HG02678 (cell line): Measurements from ENCODE around the gene CCDC7.
"Not testable (repeated sequence)": the region's sequence is repeated elsewhere in the genome, so short reads cannot be mapped to it uniquely, and the experiment has no call there.

Source experiments
- ATAC-seq: cut with Tn5 transposase; IDR thresholded peaks from one replicate; pipeline ENCODE4 v1.9.1; 2021; ENCODE audit warnings: mild to moderate bottlenecking, moderate library complexity; ENCODE audit not compliant: unreplicated experiment

CCDC7 gene

GRCh38 chr10:32548208-32548607, 102.3 kb downstream of the CCDC7 start:
- ATAC-seq, result no peak

- no peak for ATAC-seq
Observed at GRCh38 chr10:32556783-32557395, 110.9 kb downstream of the CCDC7 start.

GRCh38 chr10:32562695-32563094, 116.8 kb downstream of the CCDC7 start:
- ATAC-seq, result not testable (repeated sequence)

- ATAC-seq, result no peak
Observed at GRCh38 chr10:32577448-32577847, 131.5 kb downstream of the CCDC7 start.

GRCh38 chr10:32582946-32583345, 137.0 kb downstream of the CCDC7 start:
- no peak for ATAC-seq

GRCh38 chr10:32598022-32598421, 152.1 kb downstream of the CCDC7 start:
- not testable (repeated sequence) for ATAC-seq

GRCh38 chr10:32600317-32600716, 154.4 kb downstream of the CCDC7 start:
- ATAC-seq, result no peak

GRCh38 chr10:32601562-32601961, 155.6 kb downstream of the CCDC7 start:
- ATAC-seq, result not testable (repeated sequence)

GRCh38 chr10:32605787-32606186, 159.8 kb downstream of the CCDC7 start:
- no peak for ATAC-seq

GRCh38 chr10:32610543-32610942, 164.6 kb downstream of the CCDC7 start:
- not testable (repeated sequence) for ATAC-seq

- ATAC-seq, result no peak
Observed at GRCh38 chr10:32616438-32616837, 170.5 kb downstream of the CCDC7 start.

GRCh38 chr10:32618482-32618881, 172.5 kb downstream of the CCDC7 start:
- no peak for ATAC-seq

- ATAC-seq, result no peak
Observed at GRCh38 chr10:32621969-32622368, 176.0 kb downstream of the CCDC7 start.

GRCh38 chr10:32622409-32622808, 176.5 kb downstream of the CCDC7 start:
- no peak for ATAC-seq

GRCh38 chr10:32627183-32627582, 181.2 kb downstream of the CCDC7 start:
- no peak for ATAC-seq

GRCh38 chr10:32629910-32630309, 184.0 kb downstream of the CCDC7 start:
- no peak for ATAC-seq

GRCh38 chr10:32646535-32646934, 200.6 kb downstream of the CCDC7 start:
- ATAC-seq, result no peak

- ATAC-seq, result no peak
Observed at GRCh38 chr10:32650246-32650655, 204.3 kb downstream of the CCDC7 start.

- ATAC-seq, result not testable (repeated sequence)
Observed at GRCh38 chr10:32657430-32657829, 211.5 kb downstream of the CCDC7 start.

- ATAC-seq, result no peak
Observed at GRCh38 chr10:32661346-32661745, 215.4 kb downstream of the CCDC7 start.

GRCh38 chr10:32680803-32681557, 235.0 kb downstream of the CCDC7 start:
- ATAC-seq, result no peak

- no peak for ATAC-seq
Observed at GRCh38 chr10:32684291-32684690, 238.4 kb downstream of the CCDC7 start.
